HepG2 (cell line): ENCODE results near the gene ITCH. TPM values are rescaled to one million over a fixed set of nuclear protein-coding genes. Genes with fewer than 3 reads are reported as not detected.
A peak's percentile ranks its signal among the peaks of the same experiment; 100 is the strongest.

Experiments used
- BORCS8-MEF2B ChIP-seq: sonication (generic); formaldehyde crosslinking; IDR thresholded peaks from 2 replicates; pipeline ENCODE4 v1.8.0; 2022; ENCODE audit warnings: mild to moderate bottlenecking, missing genetic modification reagents
- CBX1 ChIP-seq: IDR thresholded peaks from one replicate; pipeline ENCODE4 v1.6.1; 2016; ENCODE audit warnings: antibody characterized with exemption, low read depth
- DMAP1 ChIP-seq: IDR thresholded peaks from 2 replicates; pipeline ENCODE4 v1.6.1; 2016
- GTF2F1 ChIP-seq: fragments of 150-350 bp; IDR thresholded peaks from 2 replicates; pipeline ENCODE4 v1.6.1; 2014; ENCODE audit warnings: low read length
- KLF9 ChIP-seq: IDR thresholded peaks from 2 replicates; pipeline ENCODE4 v1.6.1; 2016; ENCODE audit warnings: low read depth
- ONECUT2 ChIP-seq: sonication (generic); formaldehyde crosslinking; IDR thresholded peaks from 2 replicates; pipeline ENCODE4 v1.4.0; 2020; ENCODE audit warnings: missing genetic modification reagents
- PCBP2 ChIP-seq: fragments of 200-400 bp; formaldehyde crosslinking; optimal IDR thresholded peaks from 2 replicates; pipeline ENCODE3; 2018; ENCODE audit warnings: low read length, low read depth; ENCODE audit not compliant: poor library complexity, severe bottlenecking
- PITX1 ChIP-seq: sonication (generic); formaldehyde crosslinking; IDR thresholded peaks from 2 replicates; pipeline ENCODE4 v1.5.1; 2020; ENCODE audit warnings: mild to moderate bottlenecking, missing genetic modification reagents
- RXRB ChIP-seq: IDR thresholded peaks from 2 replicates; pipeline ENCODE4 v1.6.1; 2016; ENCODE audit warnings: borderline replicate concordance, missing genetic modification reagents, missing compliant biosample characterization
- ZNF350 ChIP-seq: sonication (generic); formaldehyde crosslinking; IDR thresholded peaks from 2 replicates; pipeline ENCODE4 v1.4.0; 2020; ENCODE audit warnings: mild to moderate bottlenecking, low read depth, missing genetic modification reagents, borderline replicate concordance
- ZNF572 ChIP-seq: sonication (generic); formaldehyde crosslinking; IDR thresholded peaks from 2 replicates; pipeline ENCODE4 v1.5.1; 2020; ENCODE audit warnings: mild to moderate bottlenecking, missing genetic modification reagents
- ZNF652 ChIP-seq: IDR thresholded peaks from 2 replicates; pipeline ENCODE4 v1.6.1; 2016; ENCODE audit warnings: low read depth, borderline replicate concordance
- polyA plus RNA-seq, 8 experiments: library from polyadenylated mRNA; depleted of rRNA in 3 of 8; stranded (reverse) in 7 of 8; unstranded in 1 of 8; fragments of >200 nt; fragmentation: Illumina TruSeq in 4 of 8; extraction: Trizol in 4 of 8; gene quantifications; 2 replicates each; pipeline versions ENCODE4 v1.2.1 to v1.2.3, GENCODE V29; 2011 to 2016; ENCODE audit warnings: low read depth in 4 of 8, missing spikeins in 1 of 8, mixed read lengths in 1 of 8; ENCODE audit not compliant: insufficient read depth in 1 of 8
- total RNA-seq, 5 experiments: library from RNA; depleted of rRNA; stranded (reverse); fragments of >200 nt; fragmentation: Illumina TruSeq; extraction: Trizol; gene quantifications; 2 replicates each; pipeline ENCODE4 v1.2.3, GENCODE V29; 2016; ENCODE audit warnings: low read depth in 1 of 5
- TF ChIP-seq, protein P1 (sequence below): sonication (generic); formaldehyde crosslinking; IDR thresholded peaks from 2 replicates; pipeline ENCODE4 v1.5.0; 2020; ENCODE audit warnings: mild to moderate bottlenecking, missing genetic modification reagents, borderline replicate concordance
- TF ChIP-seq, protein P2 (sequence below), 2 experiments: fragments of 450-650 bp in 1 of 2; sonication (generic) in 1 of 2; formaldehyde crosslinking; IDR thresholded peaks; 2 replicates each; pipeline versions ENCODE4 v1.5.0 to v1.8.0; 2020 to 2022; ENCODE audit warnings: mild to moderate bottlenecking in 1 of 2, missing genetic modification reagents in 1 of 2
- TF ChIP-seq, protein P3 (sequence below): sonication (generic); formaldehyde crosslinking; IDR thresholded peaks from 2 replicates; pipeline ENCODE4 v1.4.0; 2020; ENCODE audit warnings: missing genetic modification reagents, borderline replicate concordance
- TF ChIP-seq, protein P4 (sequence below): sonication (generic); formaldehyde crosslinking; IDR thresholded peaks from 2 replicates; pipeline ENCODE4 v1.9.0; 2021; ENCODE audit warnings: missing genetic modification reagents, borderline replicate concordance
- TF ChIP-seq, protein P5 (sequence below): IDR thresholded peaks from 2 replicates; pipeline ENCODE4 v1.6.1; 2016

Gene ITCH
- total and polyA plus RNA-seq, 2 of the 13 experiments (the other 11 are each of a cell fraction or from before 2014, with no cell fraction given) = 20.5 to 112 TPM

DNA sequence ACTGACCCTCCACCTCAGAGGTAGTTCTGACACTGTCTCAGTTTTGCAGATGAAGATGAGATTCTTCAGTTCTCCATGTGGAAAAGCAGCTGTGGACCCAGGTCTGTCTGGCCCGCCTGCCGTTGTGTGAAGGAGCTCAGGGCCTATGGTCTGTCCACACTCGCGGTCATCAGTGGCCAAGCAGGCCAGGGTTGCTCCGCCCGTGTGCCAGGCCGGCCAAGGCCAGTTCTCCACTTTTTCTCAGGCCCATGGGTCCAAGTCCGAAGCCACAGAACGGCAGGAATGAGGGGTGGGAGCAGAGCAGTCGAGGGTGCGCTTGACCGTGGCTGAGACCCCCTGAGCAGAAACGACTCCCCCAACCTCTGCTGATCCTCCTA is 186.8 kb downstream of the ITCH start (continued):
- TF ChIP-seq ZNF572 (CRISPR knock-in tag) (0 out of 2 replicates have a peak, but pooled peaks have one; percentile 71), PITX1 (CRISPR knock-in tag) (no peak), ZNF350 (CRISPR knock-in tag) (0 out of 2 replicates have a peak, but pooled peaks have one; percentile 23), DMAP1 (CRISPR knock-in tag) (no peak), RXRB (no peak), ZNF652 (no peak), KLF9 (CRISPR knock-in tag) (no peak), CBX1 (no peak), BORCS8-MEF2B (no peak), ONECUT2 (no peak), PCBP2 (no peak), GTF2F1 (no peak)
- TF ChIP-seq, protein P1, sequence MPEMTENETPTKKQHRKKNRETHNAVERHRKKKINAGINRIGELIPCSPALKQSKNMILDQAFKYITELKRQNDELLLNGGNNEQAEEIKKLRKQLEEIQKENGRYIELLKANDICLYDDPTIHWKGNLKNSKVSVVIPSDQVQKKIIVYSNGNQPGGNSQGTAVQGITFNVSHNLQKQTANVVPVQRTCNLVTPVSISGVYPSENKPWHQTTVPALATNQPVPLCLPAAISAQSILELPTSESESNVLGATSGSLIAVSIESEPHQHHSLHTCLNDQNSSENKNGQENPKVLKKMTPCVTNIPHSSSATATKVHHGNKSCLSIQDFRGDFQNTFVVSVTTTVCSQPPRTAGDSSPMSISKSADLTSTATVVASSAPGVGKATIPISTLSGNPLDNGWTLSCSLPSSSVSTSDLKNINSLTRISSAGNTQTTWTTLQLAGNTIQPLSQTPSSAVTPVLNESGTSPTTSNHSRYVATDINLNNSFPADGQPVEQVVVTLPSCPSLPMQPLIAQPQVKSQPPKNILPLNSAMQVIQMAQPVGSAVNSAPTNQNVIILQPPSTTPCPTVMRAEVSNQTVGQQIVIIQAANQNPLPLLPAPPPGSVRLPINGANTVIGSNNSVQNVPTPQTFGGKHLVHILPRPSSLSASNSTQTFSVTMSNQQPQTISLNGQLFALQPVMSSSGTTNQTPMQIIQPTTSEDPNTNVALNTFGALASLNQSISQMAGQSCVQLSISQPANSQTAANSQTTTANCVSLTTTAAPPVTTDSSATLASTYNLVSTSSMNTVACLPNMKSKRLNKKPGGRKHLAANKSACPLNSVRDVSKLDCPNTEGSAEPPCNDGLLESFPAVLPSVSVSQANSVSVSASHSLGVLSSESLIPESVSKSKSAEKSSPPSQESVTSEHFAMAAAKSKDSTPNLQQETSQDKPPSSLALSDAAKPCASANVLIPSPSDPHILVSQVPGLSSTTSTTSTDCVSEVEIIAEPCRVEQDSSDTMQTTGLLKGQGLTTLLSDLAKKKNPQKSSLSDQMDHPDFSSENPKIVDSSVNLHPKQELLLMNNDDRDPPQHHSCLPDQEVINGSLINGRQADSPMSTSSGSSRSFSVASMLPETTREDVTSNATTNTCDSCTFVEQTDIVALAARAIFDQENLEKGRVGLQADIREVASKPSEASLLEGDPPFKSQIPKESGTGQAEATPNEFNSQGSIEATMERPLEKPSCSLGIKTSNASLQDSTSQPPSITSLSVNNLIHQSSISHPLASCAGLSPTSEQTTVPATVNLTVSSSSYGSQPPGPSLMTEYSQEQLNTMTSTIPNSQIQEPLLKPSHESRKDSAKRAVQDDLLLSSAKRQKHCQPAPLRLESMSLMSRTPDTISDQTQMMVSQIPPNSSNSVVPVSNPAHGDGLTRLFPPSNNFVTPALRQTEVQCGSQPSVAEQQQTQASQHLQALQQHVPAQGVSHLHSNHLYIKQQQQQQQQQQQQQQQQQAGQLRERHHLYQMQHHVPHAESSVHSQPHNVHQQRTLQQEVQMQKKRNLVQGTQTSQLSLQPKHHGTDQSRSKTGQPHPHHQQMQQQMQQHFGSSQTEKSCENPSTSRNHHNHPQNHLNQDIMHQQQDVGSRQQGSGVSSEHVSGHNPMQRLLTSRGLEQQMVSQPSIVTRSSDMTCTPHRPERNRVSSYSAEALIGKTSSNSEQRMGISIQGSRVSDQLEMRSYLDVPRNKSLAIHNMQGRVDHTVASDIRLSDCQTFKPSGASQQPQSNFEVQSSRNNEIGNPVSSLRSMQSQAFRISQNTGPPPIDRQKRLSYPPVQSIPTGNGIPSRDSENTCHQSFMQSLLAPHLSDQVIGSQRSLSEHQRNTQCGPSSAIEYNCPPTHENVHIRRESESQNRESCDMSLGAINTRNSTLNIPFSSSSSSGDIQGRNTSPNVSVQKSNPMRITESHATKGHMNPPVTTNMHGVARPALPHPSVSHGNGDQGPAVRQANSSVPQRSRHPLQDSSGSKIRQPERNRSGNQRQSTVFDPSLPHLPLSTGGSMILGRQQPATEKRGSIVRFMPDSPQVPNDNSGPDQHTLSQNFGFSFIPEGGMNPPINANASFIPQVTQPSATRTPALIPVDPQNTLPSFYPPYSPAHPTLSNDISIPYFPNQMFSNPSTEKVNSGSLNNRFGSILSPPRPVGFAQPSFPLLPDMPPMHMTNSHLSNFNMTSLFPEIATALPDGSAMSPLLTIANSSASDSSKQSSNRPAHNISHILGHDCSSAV (CRISPR knock-in tag) = no peak
- TF ChIP-seq, protein P2, sequence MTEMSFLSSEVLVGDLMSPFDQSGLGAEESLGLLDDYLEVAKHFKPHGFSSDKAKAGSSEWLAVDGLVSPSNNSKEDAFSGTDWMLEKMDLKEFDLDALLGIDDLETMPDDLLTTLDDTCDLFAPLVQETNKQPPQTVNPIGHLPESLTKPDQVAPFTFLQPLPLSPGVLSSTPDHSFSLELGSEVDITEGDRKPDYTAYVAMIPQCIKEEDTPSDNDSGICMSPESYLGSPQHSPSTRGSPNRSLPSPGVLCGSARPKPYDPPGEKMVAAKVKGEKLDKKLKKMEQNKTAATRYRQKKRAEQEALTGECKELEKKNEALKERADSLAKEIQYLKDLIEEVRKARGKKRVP (CRISPR knock-in tag; IDR thresholded peaks at IDR 0.05) = no peak
- TF ChIP-seq, protein P3, sequence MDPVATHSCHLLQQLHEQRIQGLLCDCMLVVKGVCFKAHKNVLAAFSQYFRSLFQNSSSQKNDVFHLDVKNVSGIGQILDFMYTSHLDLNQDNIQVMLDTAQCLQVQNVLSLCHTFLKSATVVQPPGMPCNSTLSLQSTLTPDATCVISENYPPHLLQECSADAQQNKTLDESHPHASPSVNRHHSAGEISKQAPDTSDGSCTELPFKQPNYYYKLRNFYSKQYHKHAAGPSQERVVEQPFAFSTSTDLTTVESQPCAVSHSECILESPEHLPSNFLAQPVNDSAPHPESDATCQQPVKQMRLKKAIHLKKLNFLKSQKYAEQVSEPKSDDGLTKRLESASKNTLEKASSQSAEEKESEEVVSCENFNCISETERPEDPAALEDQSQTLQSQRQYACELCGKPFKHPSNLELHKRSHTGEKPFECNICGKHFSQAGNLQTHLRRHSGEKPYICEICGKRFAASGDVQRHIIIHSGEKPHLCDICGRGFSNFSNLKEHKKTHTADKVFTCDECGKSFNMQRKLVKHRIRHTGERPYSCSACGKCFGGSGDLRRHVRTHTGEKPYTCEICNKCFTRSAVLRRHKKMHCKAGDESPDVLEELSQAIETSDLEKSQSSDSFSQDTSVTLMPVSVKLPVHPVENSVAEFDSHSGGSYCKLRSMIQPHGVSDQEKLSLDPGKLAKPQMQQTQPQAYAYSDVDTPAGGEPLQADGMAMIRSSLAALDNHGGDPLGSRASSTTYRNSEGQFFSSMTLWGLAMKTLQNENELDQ = no peak
- TF ChIP-seq, protein P4, sequence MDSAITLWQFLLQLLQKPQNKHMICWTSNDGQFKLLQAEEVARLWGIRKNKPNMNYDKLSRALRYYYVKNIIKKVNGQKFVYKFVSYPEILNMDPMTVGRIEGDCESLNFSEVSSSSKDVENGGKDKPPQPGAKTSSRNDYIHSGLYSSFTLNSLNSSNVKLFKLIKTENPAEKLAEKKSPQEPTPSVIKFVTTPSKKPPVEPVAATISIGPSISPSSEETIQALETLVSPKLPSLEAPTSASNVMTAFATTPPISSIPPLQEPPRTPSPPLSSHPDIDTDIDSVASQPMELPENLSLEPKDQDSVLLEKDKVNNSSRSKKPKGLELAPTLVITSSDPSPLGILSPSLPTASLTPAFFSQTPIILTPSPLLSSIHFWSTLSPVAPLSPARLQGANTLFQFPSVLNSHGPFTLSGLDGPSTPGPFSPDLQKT (CRISPR knock-in tag) = no peak
- TF ChIP-seq, protein P5, sequence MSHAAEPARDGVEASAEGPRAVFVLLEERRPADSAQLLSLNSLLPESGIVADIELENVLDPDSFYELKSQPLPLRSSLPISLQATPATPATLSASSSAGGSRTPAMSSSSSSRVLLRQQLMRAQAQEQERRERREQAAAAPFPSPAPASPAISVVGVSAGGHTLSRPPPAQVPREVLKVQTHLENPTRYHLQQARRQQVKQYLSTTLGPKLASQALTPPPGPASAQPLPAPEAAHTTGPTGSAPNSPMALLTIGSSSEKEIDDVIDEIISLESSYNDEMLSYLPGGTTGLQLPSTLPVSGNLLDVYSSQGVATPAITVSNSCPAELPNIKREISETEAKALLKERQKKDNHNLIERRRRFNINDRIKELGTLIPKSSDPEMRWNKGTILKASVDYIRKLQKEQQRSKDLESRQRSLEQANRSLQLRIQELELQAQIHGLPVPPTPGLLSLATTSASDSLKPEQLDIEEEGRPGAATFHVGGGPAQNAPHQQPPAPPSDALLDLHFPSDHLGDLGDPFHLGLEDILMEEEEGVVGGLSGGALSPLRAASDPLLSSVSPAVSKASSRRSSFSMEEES (CRISPR knock-in tag) = no peak
